ENCODE results near the gene SLC25A41. TPM values are rescaled to one million over a fixed set of nuclear protein-coding genes. Genes with fewer than 3 reads are reported as not detected.

Gene SLC25A41
- total and polyA plus RNA-seq, 2 of the 13 experiments (the other 11 are each of a cell fraction or from before 2014, with no cell fraction given): 0.33 to 0.95 TPM

DNA sequence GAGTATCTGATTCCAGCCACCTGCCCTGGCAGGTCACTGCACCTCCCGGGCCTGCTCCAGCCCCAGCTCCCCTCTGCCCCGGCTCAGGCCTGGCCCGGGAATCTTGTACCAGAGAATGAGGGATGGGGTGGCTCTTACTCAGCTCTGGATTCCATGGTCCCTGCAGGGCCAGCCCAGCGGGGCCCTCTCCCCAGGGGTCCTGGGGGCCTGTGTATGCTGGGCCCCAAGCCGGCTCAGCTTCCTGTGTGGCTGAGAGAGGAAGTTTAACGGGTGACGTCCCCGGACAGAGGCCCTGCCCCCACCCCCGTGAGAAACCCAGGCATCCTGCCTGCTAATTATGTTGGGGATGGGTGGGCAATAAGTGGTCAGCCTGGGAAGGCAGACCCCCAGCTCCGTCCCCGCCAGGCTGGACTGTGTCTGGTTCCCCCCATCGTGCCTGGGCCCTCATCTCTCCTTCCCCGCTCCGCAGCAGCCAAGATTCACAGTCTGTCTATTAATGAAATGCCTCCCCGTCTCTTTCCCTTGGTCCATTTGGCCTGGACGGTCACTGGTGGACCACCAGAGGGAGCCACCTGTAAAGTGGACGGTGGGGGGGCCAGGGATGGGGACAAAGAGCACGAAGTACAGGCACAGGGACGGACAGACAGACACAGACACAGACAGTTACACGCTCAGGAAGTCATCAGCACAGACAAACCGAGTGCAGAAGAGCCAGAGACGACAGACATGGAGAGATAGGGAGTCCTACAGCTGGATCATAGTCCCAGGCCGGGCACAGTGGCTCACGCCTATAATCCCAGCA is 48.2 kb upstream of the SLC25A41 start, which contains the start of gene DENND1C (continued):
- TF ChIP-seq, protein P1, sequence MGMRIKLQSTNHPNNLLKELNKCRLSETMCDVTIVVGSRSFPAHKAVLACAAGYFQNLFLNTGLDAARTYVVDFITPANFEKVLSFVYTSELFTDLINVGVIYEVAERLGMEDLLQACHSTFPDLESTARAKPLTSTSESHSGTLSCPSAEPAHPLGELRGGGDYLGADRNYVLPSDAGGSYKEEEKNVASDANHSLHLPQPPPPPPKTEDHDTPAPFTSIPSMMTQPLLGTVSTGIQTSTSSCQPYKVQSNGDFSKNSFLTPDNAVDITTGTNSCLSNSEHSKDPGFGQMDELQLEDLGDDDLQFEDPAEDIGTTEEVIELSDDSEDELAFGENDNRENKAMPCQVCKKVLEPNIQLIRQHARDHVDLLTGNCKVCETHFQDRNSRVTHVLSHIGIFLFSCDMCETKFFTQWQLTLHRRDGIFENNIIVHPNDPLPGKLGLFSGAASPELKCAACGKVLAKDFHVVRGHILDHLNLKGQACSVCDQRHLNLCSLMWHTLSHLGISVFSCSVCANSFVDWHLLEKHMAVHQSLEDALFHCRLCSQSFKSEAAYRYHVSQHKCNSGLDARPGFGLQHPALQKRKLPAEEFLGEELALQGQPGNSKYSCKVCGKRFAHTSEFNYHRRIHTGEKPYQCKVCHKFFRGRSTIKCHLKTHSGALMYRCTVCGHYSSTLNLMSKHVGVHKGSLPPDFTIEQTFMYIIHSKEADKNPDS (CRISPR knock-in tag; IDR thresholded peaks at IDR 0.05): no peak
- TF ChIP-seq ZNF557 (CRISPR knock-in tag; IDR thresholded peaks at IDR 0.05) (no peak), SATB2 (CRISPR knock-in tag; IDR thresholded peaks at IDR 0.05) (no peak), REPIN1 (CRISPR knock-in tag; IDR thresholded peaks at IDR 0.05; ENCODE audit: borderline replicate concordance, low read depth) (0 out of 2 replicates have a peak, but pooled peaks have one; percentile 29), HNF4G (IDR thresholded peaks at IDR 0.05; ENCODE audit: borderline replicate concordance, low read depth, low read length) (peak; percentile 73), HNF4G (CRISPR knock-in tag; IDR thresholded peaks at IDR 0.05; ENCODE audit: borderline replicate concordance, low read depth) (no peak), HOXA3 (CRISPR knock-in tag; IDR thresholded peaks at IDR 0.05) (0 out of 2 replicates have a peak, but pooled peaks have one; percentile 42), GTF3A (CRISPR knock-in tag; conservative IDR thresholded peaks at IDR 0.05) (no peak), SNAPC2 (CRISPR knock-in tag; IDR thresholded peaks at IDR 0.05) (no peak), SAP130 (CRISPR knock-in tag; IDR thresholded peaks at IDR 0.05; ENCODE audit: low read depth) (0 out of 2 replicates have a peak, but pooled peaks have one; percentile 39), MEIS1 (CRISPR knock-in tag; IDR thresholded peaks at IDR 0.05; ENCODE audit: borderline replicate concordance) (no peak), SNRNP70 (IDR thresholded peaks at IDR 0.05; ENCODE audit: low read depth, low read length) (no peak), HNRNPK (IDR thresholded peaks at IDR 0.05; ENCODE audit: low read depth, low read length, poor library complexity, severe bottlenecking) (no peak), XBP1 (CRISPR knock-in tag; IDR thresholded peaks at IDR 0.05) (no peak), KAT8 (CRISPR knock-in tag; IDR thresholded peaks at IDR 0.05) (no peak)
- TF ChIP-seq, protein P2, sequence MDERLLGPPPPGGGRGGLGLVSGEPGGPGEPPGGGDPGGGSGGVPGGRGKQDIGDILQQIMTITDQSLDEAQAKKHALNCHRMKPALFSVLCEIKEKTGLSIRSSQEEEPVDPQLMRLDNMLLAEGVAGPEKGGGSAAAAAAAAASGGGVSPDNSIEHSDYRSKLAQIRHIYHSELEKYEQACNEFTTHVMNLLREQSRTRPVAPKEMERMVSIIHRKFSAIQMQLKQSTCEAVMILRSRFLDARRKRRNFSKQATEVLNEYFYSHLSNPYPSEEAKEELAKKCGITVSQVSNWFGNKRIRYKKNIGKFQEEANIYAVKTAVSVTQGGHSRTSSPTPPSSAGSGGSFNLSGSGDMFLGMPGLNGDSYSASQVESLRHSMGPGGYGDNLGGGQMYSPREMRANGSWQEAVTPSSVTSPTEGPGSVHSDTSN (CRISPR knock-in tag; IDR thresholded peaks at IDR 0.05): no peak
- TF ChIP-seq, protein P3, sequence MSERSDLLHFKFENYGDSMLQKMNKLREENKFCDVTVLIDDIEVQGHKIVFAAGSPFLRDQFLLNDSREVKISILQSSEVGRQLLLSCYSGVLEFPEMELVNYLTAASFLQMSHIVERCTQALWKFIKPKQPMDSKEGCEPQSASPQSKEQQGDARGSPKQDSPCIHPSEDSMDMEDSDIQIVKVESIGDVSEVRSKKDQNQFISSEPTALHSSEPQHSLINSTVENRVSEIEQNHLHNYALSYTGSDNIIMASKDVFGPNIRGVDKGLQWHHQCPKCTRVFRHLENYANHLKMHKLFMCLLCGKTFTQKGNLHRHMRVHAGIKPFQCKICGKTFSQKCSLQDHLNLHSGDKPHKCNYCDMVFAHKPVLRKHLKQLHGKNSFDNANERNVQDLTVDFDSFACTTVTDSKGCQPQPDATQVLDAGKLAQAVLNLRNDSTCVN (CRISPR knock-in tag; IDR thresholded peaks at IDR 0.05; ENCODE audit: borderline replicate concordance): no peak
- TF ChIP-seq, protein P4, sequence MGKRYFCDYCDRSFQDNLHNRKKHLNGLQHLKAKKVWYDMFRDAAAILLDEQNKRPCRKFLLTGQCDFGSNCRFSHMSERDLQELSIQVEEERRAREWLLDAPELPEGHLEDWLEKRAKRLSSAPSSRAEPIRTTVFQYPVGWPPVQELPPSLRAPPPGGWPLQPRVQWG (CRISPR knock-in tag; IDR thresholded peaks at IDR 0.05; ENCODE audit: borderline replicate concordance, low read depth): no peak
- TF ChIP-seq, protein P5, sequence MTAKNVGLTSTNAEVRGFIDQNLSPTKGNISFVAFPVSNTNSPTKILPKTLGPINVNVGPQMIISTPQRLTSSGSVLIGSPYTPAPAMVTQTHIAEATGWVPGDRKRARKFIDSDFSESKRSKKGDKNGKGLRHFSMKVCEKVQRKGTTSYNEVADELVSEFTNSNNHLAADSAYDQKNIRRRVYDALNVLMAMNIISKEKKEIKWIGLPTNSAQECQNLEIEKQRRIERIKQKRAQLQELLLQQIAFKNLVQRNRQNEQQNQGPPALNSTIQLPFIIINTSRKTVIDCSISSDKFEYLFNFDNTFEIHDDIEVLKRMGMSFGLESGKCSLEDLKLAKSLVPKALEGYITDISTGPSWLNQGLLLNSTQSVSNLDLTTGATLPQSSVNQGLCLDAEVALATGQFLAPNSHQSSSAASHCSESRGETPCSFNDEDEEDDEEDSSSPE (CRISPR knock-in tag; IDR thresholded peaks at IDR 0.05): no peak
- TF ChIP-seq, protein P6, sequence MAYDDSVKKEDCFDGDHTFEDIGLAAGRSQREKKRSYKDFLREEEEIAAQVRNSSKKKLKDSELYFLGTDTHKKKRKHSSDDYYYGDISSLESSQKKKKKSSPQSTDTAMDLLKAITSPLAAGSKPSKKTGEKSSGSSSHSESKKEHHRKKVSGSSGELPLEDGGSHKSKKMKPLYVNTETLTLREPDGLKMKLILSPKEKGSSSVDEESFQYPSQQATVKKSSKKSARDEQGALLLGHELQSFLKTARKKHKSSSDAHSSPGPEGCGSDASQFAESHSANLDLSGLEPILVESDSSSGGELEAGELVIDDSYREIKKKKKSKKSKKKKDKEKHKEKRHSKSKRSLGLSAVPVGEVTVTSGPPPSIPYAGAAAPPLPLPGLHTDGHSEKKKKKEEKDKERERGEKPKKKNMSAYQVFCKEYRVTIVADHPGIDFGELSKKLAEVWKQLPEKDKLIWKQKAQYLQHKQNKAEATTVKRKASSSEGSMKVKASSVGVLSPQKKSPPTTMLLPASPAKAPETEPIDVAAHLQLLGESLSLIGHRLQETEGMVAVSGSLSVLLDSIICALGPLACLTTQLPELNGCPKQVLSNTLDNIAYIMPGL (CRISPR knock-in tag; IDR thresholded peaks at IDR 0.05; ENCODE audit: borderline replicate concordance in 1 of 2, low read depth in 1 of 2): peak; percentile 56 to 58; a peak in 2 of 4 replicates

Data from HepG2 (cell line).